Glomerular endothelial cell (primary cell): Measurements from ENCODE around the gene SMAD7. TPM values are rescaled to one million over a fixed set of nuclear protein-coding genes. Genes with fewer than 3 reads are reported as not detected.

ENCODE experiments used
- DNase-seq: peaks from one replicate; pipeline ENCODE4 v3.0.0-alpha.2; 2011; ENCODE audit warnings: low read depth, low spot score; ENCODE audit errors: extremely low read depth
- total RNA-seq: library from RNA; depleted of rRNA; stranded (reverse); fragments of >200 nt; gene quantifications from 2 replicates; pipeline ENCODE4 v1.2.3, GENCODE V29; 2015

Gene SMAD7
- total RNA-seq, 1 donor from 2014 or later = 14.7 TPM

GRCh38 chr18:48919547-48919946, 31.2 kb downstream of the SMAD7 start:
- DNase-seq = no peak

GRCh38 chr18:48918660-48919456, 31.9 kb downstream of the SMAD7 start:
- DNase-seq = no peak

GRCh38 chr18:48917579-48918517, 32.9 kb downstream of the SMAD7 start:
- no peak for DNase-seq

GRCh38 chr18:48915626-48916425, 34.9 kb downstream of the SMAD7 start:
- no peak for DNase-seq

DNA sequence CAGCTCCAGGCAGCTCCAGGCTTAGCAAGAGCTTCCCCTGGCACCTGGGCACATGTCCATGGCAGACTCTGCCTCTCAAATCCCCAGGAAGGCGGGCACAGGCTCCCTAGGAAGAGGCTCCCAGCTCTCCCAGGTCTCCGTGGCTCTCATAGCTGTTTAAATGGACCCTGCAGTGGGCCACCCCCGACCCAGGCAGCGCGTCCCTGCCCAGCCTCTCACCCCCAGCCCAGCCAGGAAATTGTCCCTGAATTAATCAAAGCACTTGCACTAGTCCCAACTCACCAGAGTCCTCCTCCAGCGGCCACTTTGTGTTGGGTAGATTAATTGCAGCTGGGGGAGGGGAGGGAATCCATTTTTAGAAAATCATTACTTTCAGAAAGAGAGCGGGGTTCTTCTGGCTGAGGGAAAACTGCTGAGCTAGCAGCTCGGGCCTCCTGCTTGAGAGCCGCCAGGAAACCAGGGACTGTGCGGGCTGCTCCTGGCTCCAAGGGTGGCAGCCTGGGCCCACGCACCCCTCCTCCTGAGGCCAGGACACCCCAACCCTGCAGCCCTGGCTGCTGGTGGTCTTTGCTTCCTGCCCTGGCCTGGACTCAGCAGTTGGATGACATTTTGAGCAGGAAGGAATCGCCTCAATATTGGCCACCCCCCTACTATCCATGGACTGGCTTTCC, 36.0 kb downstream of the SMAD7 start:
- DNase-seq = no peak

DNA sequence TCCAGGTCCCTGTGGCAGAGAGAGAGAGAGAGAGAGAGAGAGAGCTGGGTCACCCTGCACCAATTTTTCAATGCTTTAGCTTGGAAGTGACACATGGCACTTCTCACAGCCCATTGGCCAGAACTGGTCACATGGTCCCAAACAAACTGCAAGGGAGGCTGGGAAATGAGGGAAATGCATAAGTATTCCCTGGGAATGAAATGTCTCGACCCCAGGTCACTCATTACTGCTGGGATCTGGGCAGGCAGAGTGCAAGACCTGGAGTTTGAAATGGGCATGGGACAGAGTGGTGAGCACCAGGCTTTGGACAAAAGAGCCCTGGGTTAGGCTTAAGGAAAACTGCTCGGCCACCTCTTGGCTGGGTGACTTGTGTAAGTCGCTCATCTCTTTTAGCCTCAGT, 37.0 kb downstream of the SMAD7 start:
- no peak for DNase-seq

- no peak for DNase-seq
Measured at GRCh38 chr18:48913201-48913600, 37.6 kb downstream of the SMAD7 start.

DNA sequence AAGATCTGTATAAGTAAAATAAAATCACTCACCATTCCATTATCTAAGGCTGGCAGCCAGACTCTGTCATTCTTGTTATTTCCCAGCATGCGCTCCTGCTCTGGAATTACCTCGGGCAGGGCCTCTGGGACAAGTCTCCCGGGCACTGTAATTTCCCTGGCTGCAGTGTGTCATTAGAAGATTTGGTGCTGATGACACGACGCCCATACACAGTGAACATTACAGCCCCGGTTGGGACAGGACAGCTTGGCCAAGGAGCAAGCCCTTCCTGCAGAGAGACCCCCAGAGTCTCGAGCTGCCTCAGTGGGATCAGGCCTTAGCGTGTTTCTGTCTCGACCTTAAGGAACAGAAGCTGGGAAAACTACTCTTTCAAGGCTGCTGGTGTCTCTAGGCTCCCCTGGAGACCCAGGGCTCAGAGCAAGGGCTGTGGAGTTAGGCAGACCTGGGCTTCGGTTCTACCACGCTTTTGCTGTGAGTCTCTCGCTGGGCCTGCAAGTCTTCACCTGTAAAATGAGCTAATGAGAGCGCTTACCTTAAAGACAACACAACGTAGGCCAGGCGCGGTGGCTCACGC, 39.7 kb downstream of the SMAD7 start:
- no peak for DNase-seq

DNA sequence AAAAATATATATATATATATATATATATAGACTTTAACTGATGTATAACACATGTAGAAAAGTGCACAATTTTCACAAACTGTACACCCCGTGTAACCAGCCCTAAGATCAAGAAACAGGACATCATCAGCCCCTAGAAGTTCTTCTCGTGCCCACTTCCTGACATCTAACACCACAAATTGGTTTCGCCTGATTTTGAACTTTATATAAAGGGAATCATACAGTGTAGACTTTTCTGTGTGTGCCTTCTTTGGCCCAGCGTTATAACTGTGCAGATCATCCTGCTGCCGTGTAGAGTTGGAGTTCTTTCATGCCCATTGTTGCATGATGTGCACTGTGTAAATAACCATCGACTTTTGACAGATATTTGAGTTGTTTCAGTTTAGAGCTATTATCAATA, 41.0 kb downstream of the SMAD7 start:
- no peak for DNase-seq

DNA sequence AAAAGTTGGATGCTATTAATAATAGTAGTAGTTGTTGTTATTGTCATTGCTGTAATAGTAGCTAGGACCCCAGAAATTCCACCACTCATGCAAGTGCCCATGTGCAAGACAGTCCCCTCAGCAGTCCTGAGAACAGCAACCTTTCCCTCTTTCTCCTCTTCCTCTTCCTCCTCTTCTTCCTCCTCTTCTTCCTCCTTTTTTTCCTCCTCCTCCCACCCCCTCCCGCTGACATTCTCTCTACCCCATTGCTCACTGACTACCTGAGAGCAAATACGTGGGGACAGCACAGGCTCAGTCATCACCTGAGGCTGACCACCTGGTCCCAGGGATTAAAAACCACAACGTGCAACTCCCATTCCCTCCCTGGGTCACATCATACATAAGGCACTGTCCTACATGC, 41.8 kb downstream of the SMAD7 start:
- DNase-seq = no peak

GRCh38 chr18:48905513-48905912, 45.3 kb downstream of the SMAD7 start:
- DNase-seq = no peak

GRCh38 chr18:48904847-48905394, 45.8 kb downstream of the SMAD7 start:
- no peak for DNase-seq

DNA sequence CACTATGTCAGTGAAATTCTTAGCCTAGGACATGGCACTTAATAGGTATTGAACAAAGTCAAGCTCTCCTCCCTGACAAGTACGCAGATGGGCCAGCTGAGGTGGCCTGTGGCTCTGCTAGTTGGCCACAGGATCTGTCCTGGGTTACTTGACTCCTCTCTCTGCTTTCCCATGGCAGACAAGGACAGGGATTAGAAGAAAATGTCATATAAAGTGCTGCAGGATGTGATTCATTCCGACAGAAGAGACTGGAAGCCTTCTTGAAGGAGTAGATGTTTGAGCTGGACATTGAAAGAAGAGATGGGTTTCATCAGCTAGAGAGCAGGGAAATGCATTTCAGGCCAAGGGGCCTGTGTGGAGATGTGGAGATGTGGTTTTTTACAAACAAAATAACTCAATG, 46.7 kb downstream of the SMAD7 start:
- no peak for DNase-seq

DNA sequence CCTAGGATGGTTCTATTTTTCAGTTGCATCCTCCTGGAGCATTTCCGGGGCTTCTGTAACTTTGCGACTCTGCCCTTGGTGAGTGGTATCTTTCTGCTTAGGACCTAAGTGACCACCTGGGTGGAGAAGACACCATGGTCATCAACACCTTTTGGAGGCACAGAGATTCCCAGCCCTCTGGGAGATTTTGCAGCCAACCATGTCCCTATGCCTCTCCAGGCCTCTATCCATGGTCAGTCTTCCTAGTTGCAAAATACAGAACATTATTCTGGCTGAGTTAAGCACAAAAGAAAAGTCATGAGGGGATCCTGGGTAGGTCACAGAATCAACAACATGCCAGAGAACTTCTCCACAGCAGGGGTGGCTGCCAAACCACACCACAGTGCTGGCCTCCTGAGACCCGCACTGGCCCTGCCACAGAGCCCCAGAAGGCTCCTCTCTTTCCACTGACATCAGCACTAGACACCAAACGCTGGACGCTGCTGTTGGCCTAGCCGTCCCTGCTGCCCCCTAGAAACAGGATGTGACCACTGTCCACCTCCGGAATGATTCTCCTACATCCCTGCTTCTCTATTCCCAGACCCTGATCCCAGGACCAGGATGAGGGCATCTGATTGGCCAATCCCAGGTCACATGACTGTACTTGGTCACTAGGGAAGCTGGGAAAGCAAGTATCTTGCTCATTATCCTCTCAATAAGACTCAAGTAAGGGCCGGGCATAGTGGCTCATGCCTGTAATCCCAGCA, 47.7 kb downstream of the SMAD7 start:
- DNase-seq = no peak

DNA sequence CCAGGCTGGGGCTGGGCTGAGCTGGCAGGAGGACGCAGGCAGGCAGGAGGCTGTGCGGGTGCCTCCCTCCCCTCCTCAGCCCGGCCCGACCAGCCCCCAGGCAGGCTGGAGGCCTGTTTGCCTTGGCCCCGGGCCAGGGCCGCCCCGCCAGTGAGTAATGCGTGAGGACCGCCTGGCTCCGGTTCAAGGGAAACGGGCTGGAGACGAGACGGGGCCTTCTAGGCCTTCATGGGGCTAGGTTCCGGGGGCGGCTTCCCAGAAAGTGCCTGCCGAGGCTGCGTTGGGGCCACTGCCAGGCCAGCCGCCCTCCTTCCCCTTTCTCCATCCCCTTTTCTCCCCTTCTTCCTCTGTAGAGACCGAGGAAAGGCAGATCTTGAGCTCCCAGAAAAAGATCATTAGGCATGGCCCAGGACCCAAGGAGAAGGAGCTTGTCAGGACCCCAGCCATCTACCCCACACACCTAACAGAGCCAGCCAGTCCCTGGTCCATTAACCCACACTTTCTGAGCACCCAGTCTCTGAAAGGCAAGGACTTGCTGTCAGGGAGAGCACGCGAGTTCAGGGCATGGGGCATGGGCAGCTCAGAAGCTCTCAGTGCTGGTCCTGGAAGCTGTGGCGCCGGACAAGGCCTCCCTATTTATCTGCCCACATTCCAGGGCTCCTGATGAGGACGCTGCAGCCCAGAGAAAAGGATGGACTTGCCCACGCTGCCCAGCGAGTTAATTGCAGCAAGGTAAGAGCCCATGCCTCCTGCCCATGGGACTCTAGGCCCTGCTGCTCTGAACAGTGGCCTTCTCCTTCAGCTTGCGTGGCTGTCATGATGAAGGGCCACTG, 48.5 kb downstream of the SMAD7 start:
- peak; percentile 48 for DNase-seq

GRCh38 chr18:48901145-48902022, 49.4 kb downstream of the SMAD7 start:
- no peak for DNase-seq

DNA sequence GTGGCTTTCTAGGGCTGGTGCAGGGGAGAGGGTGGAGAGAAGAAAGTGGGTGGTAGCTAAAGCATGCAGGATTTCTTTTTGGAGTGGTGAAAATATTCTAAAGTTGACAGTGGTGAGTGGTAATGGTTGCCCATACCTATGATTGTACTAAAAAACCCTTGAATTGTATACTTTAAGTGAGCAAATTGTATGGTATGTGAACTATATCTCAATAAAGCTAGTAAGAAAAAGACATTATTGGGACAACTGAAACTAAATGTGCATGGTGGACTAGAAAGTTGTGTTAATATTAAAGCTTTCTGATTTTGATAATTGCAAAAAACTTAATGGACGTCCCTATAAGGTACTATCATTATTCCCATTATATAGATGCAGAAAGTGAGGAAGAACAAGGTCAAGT, 50.3 kb downstream of the SMAD7 start:
- DNase-seq = no peak
